HG03457 (cell line): ENCODE measurements around the gene ATP6V0E1.

Source experiments
- ATAC-seq: cut with Tn5 transposase; IDR thresholded peaks from one replicate; pipeline ENCODE4 v1.9.1; 2021; ENCODE audit warnings: moderate number of reproducible peaks; ENCODE audit not compliant: unreplicated experiment

Gene ATP6V0E1

DNA sequence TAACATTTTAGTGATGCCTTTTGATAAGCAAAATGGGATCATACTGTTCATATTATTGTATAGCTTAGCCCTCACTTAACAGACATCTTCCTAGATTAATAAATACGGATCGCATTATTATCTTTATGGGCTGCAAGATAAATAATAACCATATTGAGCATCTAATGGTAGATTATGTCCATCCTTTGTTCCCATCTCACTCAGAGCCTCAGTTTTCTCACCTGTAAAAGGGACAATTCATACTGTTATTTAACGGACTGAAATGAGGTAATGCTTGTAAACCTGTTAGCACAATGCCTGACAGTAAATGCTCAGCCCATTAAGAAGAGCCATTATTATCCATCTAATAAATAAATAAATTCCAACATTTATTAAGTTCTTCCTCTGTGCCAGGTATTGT is 27.3 kb upstream of the ATP6V0E1 start:
- ATAC-seq, result no peak

DNA sequence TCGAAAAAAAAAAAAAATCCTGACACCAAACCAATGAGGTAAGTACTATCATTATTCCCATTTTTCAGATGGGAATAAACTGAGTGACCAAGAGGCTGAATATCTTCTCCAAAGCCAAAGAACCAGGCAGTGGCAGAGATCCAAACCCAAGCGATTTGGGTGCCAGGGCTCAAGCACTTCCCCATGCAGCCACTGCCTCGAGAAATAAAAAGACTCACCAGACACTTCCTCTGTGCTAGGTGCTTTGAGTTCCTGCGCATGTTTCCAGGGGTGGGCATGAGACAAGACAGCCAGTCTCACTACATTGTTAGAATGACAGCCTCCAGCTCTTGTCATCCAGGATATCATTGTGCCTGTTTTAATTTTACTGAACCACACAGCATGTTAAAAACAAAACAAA is 26.6 kb upstream of the ATP6V0E1 start:
- ATAC-seq, result no peak

DNA sequence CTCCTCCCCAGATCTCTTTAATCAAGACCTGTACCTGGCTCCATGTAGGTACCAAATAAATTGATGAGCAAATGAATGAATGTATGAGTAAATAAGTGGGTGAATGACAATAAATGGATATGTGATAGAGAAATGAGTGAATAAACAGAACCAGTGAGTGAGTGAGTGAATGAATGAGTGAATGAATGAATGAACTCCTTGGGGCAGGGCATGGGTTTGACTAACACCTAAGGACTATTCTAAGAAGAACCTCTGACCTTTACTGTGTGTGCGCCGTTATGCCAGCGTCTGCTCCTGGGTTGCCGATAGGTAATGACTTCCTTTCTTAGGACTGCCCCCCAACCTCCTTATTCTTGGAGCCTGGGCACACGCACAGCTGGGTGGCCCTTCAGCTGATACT is 26.1 kb upstream of the ATP6V0E1 start:
- ATAC-seq, result no peak

DNA sequence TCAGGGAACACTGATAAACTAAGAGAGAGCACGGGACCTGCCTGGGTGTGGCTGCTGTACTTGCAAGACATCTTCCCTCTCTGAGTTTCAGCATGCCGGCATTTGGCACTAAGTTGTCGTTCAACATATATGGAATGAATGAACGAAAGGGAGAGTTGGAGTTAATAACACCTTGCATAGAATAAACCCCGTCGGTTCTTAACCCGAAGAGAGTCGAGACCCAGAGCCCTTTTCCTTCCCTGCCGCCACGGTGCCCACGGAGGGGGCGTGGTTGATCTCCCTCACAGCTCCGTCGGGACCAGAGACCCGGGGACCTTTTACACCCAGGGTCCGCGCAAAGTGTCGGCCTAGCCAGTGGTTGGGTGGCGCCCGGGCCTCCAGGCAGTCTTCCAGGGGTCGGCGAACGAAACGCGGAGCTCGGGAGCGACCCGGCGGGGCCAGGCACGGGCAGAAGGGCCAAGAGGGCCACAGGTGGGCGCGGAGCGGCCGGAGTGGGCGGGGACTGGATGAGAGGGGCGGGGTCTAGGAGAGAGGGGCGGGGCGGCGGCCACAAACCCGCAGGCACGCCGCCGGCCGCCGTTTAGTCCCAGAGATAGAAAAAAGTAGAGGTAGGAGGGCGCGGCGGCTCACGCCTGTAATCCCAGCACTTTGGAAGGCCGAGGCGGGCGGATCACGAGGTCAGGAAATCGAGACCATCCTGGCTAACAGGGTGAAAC is 25.1 kb upstream of the ATP6V0E1 start:
- peak; percentile 42 for ATAC-seq

DNA sequence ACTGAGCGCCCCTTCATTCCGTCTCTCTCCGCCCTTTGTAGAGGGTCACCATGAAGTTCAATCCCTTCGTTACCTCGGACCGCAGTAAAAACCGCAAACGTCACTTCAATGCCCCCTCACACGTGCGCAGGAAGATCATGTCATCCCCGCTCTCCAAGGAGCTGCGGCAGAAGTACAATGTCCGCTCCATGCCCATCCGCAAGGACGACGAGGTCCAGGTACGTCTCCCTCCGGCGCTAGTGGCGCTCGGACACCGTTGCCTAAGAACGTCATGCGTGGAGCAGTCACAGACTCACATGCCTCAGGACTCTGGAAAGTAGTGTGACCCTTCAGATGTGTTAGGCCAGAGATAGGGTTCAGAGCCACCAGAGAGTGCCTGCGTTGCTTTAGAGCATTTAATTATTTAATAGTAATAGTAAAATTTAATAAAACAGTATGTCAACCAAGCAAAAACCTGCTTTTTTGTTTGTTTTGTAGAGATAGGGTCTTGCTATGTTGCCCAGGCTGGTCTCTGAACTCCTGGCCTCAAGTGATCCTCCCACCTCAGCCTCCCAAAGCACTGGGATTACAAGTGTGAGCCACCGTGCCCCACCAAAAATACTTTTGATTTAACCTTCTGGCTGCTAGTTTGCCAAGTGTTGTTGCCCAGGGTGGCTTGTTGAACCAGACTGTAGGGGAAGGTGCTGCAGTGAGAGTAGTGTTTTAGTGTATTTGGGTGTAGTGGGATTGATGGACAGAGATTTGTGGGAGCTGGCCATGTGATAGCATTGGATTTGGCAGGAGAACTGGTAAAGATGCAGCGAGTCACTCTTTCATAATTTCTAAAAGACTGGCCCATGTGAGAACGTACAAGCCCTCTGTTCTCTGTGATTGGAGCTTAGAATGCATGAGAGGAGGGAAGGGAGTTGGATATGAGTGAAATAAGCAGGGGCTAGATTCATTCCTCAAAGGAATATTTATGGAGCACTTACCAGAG is 23.5 kb upstream of the ATP6V0E1 start:
- ATAC-seq, result no peak

DNA sequence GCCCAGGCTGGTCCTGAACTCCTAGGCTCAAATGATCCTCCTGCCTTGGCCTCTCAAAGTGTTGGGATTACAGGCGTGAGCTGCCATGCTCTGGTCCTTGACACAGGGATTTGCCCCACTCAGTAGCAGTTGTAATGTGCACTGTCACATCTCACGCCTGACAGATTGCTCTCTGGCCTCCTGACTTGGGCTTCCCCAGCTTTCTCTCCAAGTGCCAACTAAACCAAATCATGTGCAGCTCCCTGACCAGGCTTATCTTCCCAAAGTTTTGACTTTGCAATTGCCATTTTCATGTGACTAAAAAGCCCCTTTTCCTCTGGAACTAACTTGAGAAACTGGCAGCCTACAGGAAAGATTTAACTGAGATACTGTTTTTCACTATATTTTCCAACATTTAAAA is 13.7 kb upstream of the ATP6V0E1 start:
- no peak for ATAC-seq

DNA sequence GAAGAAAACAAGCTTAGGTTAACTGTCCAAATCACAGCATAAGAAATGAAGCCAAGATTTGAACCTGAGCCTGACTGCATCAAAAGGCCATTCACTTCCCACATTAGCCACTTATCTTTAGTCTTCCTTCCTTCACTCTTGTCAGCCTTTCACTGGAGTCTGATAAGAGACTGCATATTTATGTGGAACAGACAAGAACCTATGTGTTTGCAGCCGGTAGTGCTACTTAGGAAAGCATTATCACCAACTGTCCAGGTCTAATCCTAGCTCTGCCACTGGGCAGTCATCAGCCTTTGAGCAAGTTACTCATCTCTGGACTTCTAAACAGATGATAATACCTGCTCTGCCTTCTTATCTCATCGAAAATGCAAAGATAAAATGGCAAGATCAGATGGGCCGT is 12.1 kb upstream of the ATP6V0E1 start:
- ATAC-seq, result no peak

DNA sequence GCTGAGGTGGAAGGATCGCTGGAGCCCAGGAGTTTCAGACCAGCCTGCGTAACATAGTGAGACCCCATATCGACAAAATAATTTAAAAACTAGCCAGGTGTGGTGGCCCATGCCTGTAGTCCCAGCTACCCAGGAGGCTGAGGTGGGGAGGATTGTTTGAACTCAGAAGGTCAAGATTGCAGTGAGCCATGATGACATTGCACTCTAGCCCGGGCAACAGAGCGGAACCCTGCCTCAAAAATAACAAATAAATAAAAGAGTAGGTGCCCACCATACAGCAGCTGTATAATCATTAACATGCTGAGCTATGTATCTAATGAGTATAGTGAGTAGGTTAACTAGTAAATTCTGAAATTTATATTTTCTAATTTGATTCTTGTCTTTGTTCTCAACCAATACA is 11.0 kb upstream of the ATP6V0E1 start:
- no peak for ATAC-seq

DNA sequence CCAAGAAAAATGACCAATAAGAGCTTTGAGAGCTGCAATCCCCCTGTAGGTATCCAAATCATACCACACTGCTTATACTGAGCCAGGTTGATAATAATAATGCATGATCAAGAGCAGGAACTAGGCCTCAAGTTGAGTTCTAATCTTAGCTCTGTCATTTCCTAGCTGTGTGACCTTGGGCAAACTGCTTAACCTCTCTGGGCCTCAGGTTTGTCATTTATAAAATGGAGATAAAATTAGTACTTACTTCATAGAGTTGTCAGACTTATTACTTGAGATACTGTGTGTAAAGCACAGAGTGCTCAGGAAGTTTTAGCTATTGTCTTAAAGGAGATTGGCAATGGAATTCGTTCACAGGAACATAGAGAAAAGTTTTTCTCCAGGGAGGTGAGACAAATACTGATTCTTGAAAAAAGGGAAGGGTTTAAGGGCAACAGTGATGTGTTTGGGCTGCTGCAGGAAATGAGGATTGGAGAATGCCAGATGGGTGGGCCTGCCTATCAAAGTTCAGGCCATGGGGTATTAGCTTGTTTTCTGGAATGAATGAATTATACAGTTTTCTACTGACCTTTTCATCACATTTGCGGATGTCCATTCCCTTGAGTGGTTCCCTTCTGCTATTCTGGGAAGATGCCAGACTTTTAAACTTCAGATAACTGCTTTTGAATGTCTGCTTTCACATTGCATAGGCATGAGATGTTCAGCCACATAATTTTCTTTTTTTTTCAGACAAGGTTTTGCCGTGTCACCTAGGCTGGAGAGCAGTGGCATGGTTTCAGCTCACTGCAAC is 10.2 kb upstream of the ATP6V0E1 start:
- ATAC-seq, result no peak

DNA sequence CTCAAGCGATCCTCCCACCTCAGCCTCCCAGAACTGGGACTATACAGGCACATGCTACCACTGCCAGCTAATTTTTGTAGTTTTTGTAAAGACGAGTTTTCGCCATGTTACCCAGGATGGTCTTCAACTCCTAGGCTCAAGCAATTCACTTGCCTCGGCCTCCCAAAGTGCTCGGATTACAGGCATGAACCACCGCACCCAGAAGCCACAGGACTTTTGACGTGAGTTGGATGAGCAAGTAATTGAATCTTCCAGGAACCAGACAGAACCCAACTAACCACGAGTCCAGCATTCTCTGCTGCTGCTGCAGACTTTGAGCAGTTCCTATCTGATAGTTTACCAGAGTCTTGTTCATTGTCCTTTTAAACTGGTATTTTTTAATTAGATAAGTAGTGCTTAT is 9.6 kb upstream of the ATP6V0E1 start:
- ATAC-seq, result no peak

DNA sequence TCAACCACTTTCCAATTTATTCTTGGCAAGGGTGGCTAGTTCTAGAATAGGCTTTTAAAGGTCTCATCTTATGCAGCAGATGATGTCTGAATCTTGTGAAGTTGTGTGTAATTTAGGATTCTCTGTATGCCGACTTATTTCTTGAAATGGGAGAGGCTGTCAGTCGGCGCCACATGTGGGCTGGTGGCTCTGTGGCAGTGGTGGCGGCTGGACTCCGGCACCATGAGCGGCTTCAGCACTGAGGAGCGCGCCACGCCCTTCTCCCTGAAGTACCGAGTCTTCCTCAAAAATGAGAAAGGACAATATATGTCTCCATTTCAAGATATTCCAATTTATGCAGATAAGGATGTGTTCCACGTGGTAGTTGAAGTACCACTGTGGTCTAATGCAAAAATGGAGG is 8.3 kb upstream of the ATP6V0E1 start:
- ATAC-seq, result no peak

DNA sequence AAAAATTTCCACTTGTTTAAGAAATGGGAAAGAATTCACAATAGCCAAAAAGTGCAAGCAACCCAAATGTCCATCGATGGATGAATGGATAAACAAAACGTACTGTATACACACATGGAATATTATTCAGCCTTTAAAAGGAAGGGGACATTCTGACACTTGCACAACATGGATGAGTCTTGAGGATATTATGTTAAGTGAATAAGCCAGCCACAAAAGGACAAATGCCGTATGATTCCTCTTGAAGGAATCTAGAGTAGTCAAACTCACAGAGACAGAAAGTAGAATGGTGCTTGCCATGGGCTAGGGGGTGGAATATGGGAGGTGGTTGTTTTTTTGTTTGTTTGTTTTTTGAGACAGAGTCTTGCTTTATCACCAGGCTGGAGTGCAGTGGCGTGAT is 3.8 kb upstream of the ATP6V0E1 start:
- no peak for ATAC-seq

DNA sequence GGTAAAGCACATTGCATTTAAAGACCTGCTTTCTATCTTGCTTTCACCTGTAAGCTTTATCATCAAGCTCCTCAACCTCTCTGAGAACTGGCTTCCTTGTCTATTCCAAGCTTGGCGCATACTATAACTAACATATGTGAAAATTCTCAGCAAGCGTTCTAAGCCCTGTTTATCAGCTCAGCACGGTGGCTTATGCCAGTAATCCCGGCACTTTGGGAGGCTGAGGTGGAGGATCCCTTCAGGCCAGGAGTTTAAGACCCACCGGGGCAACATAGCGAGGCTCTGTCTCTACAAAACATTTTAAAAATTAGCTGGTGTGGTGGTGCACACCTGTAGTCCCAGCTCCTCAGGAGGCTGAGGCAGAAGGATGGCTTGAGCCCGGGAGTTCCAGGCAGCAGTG is 1.6 kb upstream of the ATP6V0E1 start:
- no peak for ATAC-seq

DNA sequence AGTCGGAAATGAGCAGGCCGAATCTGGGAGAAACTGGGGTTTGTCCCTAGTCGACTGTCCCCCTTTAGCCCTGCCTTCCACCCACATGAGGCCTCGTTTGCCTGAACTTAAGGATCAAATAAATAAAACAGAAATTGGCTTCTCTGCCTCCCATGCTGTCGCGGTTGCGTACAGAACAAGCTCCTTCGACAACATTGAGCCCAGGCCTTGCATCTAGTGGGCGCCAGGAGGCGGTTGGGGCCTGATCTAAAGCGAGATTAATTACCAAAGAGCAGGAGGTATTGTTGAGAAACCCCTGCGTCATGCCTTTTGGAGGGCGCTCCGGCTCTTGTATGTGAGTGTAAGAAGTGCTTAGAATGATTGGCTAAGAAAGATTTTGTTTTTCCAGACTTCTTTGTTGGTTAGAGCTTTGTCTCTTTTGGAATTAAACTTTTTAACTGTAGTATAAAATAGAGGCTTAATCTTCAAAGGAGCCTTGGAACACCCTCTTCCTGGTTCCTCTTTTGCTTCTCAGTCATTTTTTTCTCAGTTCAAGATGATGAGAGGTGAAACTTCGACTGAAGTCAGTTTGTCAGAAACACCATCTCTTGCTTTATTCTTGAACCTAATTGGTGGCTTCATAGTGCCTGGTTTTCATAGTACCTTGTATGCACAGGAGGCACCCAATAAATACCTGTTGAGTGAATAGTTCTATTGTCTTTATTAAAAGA is 828 bp downstream of the ATP6V0E1 start:
- peak; percentile 43 for ATAC-seq

DNA sequence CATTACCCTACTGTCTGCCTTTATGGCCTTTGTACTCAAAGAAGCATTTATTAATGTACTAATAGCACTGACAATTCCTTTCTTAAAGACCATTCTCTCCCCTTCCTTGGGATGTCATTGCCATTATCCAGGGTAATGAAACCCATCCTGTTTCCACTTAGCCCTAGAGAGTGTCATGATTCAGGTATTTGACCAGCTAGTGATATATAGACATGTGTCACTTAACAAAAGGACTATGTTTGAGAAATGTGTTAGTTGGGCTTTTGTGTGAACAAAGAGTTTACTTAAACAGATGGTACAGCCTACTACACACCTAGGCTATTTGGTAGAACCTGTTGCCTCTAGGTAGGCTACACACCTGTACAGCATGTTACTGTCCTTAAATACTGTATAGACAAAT is 2.0 kb downstream of the ATP6V0E1 start:
- no peak for ATAC-seq

DNA sequence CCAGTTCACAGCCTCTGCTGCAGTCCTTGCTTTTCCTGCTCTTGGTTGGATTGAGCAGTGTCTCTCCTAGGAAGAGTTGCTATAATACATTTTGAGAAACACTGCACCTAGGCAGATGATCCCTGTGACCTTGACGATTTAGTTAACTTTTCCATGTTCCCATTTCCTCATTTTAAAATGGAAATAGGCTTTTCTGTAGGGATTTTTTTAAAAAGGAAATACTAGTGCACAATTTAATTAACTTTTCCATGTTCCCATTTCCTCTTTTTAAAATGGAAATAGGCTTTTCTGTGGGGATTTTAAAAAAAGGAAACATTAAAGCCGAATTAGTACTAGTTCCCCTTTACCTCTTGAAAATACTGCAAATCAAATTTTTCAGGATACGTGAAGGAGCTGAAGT is 4.7 kb downstream of the ATP6V0E1 start:
- no peak for ATAC-seq

DNA sequence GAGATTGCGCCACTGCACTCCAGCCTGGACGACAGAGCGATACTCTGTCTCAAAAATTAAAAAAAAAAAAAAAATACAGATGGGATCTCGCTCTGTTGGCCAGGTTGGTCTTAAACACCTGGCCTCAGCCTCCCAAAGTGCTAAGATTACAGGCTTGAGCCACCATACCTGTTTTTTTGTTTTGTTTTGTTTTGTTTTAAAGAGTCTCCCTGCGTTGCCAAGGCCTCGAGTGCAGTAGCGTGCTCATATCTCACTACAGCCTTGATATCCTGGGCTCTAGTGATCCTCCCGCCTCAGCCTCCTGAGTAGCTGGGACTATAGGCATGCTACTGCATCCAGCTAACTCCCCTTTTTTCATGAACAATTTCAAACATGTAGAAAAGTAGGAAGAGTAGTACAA is 7.2 kb downstream of the ATP6V0E1 start:
- ATAC-seq, result no peak

DNA sequence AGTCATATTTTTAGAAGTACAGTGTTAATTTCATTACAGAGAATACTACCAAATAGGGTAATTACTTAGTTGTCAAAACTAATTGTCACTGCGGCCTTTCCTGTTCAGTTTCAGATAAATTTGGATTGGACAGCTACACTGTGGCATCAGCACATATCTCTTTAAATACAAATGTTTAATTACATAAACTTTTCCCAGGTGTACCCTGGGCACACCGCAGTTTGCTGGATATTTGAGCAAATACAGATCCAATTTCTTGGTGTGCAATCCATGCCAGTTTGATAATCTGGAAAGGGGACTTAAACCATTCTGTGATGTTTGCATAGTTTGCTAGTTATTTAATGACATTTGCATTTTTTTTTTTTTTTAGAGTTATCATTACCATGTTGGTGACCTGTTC is 10.8 kb downstream of the ATP6V0E1 start:
- no peak for ATAC-seq

DNA sequence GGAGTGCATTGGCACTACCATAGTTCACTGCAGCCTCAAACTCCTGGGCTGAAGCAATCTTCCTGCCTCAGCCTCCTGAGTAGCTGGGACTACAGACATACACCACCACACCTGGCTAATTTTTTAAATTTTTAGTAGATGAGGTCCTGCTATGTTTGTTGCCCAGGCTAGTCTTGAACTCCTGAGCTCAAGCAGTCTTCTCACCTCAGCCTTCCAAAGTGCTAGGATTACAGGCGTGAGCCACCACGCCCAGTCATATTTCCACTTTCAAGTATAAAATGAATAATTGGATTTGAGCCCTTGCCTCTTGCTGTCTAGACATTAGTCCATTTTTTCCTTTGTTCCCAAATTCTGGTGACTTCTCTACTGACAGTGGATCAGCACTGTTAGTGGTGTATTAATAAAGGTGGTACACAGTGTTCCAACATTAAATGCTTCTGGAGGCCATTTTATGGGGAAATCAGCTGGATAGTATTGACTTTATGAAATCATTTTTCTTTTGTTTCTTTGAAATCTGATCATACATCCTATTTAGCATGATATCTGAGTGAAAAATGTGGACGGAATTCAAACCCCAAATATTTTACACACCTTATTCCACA is 15.9 kb downstream of the ATP6V0E1 start:
- no peak for ATAC-seq

DNA sequence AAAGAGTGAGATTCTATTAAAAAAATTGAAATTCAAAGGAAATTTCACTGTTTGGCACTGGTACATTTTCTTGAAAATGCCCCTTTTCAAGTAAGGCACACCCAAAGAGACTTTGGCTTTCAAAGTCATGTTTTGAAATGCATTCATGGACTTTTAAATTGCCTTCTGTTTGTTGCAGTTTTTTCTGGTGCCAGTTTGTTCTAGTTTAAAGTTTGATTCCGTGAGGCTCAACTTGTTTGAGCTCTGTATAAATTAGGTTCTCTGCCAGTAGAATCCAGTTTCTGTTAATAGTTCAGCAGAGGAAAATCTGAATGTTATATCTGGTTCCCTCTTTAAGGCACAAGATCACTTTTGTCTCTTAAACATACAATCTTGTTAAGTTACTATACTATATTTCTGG is 16.4 kb downstream of the ATP6V0E1 start:
- no peak for ATAC-seq
